H1 (cell line): ENCODE data around the gene RGS14. TPM values are rescaled to one million over a fixed set of nuclear protein-coding genes. Genes with fewer than 3 reads are reported as not detected.
A peak's percentile ranks its signal among the peaks of the same experiment; 100 is the strongest.

Source experiments
- CTCF ChIA-PET: fragments of 300-600 bp; sonication (Branson Sonifier 250); formaldehyde crosslinking; loops from one replicate; lab custom pipeline; 2021; ENCODE audit not compliant: partially characterized antibody; lab: Charles Lee
- POLR2A ChIA-PET: fragments of 300-600 bp; sonication (Branson Sonifier 250); formaldehyde crosslinking; loops from one replicate; lab custom pipeline; 2021; ENCODE audit warnings: inconsistent platforms; ENCODE audit not compliant: partially characterized antibody; lab: Charles Lee
- DNase-seq, 2 experiments: peaks; one replicate each; pipeline versions ENCODE4 v3.0.0 to v3.0.0-alpha.2; 2010 to 2022; ENCODE audit warnings: low spot score in 2 of 2, low read depth in 1 of 2, mixed read lengths in 1 of 2
- FAIRE-seq: peaks from 2 replicates; lab custom pipeline; 2011; peaks lifted over from hg19 to GRCh38; lab: Jason Lieb, UNC
- H2AFZ ChIP-seq: 2 replicates; pipeline ENCODE4 v1.8.1; 2012; ENCODE audit warnings: low read length, inconsistent platforms
- H2AK5ac ChIP-seq: 2 replicates; pipeline ENCODE4 v1.6.1; 2013; ENCODE audit warnings: low read depth, low read length
- H2BK120ac ChIP-seq: replicated peaks from 2 replicates; pipeline ENCODE3; 2013; ENCODE audit warnings: low read depth, low read length, inconsistent platforms
- H2BK12ac ChIP-seq: 2 replicates; pipeline ENCODE4 v1.6.1; 2013; ENCODE audit warnings: low read depth, low read length
- H2BK15ac ChIP-seq: 2 replicates; pipeline ENCODE4 v1.6.1; 2013; ENCODE audit warnings: low read length
- H2BK20ac ChIP-seq: 2 replicates; pipeline ENCODE4 v1.6.1; 2013; ENCODE audit warnings: low read length
- H2BK5ac ChIP-seq: 2 replicates; pipeline ENCODE4 v1.6.1; 2013; ENCODE audit warnings: low read depth, low read length
- H3K14ac ChIP-seq: 2 replicates; pipeline ENCODE4 v1.6.1; 2013; ENCODE audit warnings: inconsistent platforms; ENCODE audit not compliant: insufficient read length
- H3K18ac ChIP-seq: 2 replicates; pipeline ENCODE4 v1.6.1; 2013; ENCODE audit warnings: low read length; ENCODE audit errors: extremely low read depth
- H3K23ac ChIP-seq: 2 replicates; pipeline ENCODE4 v1.6.1; 2013; ENCODE audit warnings: inconsistent platforms; ENCODE audit not compliant: insufficient read length
- H3K23me2 ChIP-seq: 2 replicates; pipeline ENCODE4 v1.6.1; 2013; ENCODE audit warnings: low read depth, low read length
- H3K27ac ChIP-seq: 2 replicates; pipeline ENCODE4 v1.6.1; 2011; ENCODE audit warnings: low read depth, low read length, inconsistent platforms
- H3K27me3 ChIP-seq, 4 experiments: replicated peaks in 1 of 4; 1 replicate in 1 of 4; 2 replicates in 3 of 4; pipeline versions ENCODE4 v1.6.1 to v1.8.1; 2011 to 2013; ENCODE audit warnings: low read length in 3 of 4, mild to moderate bottlenecking in 3 of 4, inconsistent platforms in 2 of 4, mixed read lengths in 2 of 4, moderate library complexity in 1 of 4; ENCODE audit not compliant: control insufficient read depth in 3 of 4, insufficient read depth in 3 of 4; ENCODE audit errors: extremely low read depth in 1 of 4
- H3K36me3 ChIP-seq, 4 experiments: 2 replicates each; pipeline versions ENCODE4 v1.6.1 to v1.8.1; 2011 to 2013; ENCODE audit warnings: mild to moderate bottlenecking in 4 of 4, low read length in 3 of 4, moderate library complexity in 2 of 4, control low read depth in 1 of 4, inconsistent platforms in 1 of 4; ENCODE audit not compliant: insufficient read depth in 4 of 4, control insufficient read depth in 2 of 4
- H3K4ac ChIP-seq: replicated peaks from 2 replicates; pipeline ENCODE3; 2013; ENCODE audit warnings: low read length, low read depth, mixed read lengths, inconsistent platforms; ENCODE audit not compliant: insufficient read length
- H3K4me1 ChIP-seq, 4 experiments: replicated peaks in 1 of 4; 1 replicate in 1 of 4; 2 replicates in 3 of 4; pipeline versions ENCODE4 v1.6.1 to v1.8.1; 2011 to 2013; ENCODE audit warnings: low read length in 3 of 4, inconsistent platforms in 2 of 4, mixed read lengths in 1 of 4; ENCODE audit not compliant: insufficient read depth in 4 of 4, control insufficient read depth in 3 of 4
- H3K4me2 ChIP-seq, 2 experiments: 2 replicates each; pipeline versions ENCODE4 v1.6.1 to v1.8.1; 2011 to 2013; ENCODE audit warnings: low read depth in 2 of 2, low read length in 2 of 2, control low read depth in 1 of 2, inconsistent platforms in 1 of 2, mild to moderate bottlenecking in 1 of 2; ENCODE audit not compliant: insufficient read depth in 1 of 2
- H3K4me3 ChIP-seq, 4 experiments: fragments of 200-600, 300-600 bp in 1 of 4; sonication (generic), shearing (Covaris generic), sonication (Bioruptor Twin) in 1 of 4; 2 replicates each; pipeline versions ENCODE4 v1.5.1 to v1.8.1; 2011 to 2016; ENCODE audit warnings: low read length in 4 of 4, low read depth in 3 of 4, control low read depth in 2 of 4, inconsistent platforms in 2 of 4, mild to moderate bottlenecking in 2 of 4, mixed read lengths in 1 of 4, moderate library complexity in 1 of 4; ENCODE audit not compliant: insufficient read depth in 2 of 4; ENCODE audit errors: extremely low read depth in 1 of 4
- H3K56ac ChIP-seq: replicated peaks from 2 replicates; pipeline ENCODE3; 2013; ENCODE audit warnings: low read depth, mild to moderate bottlenecking, mixed read lengths, low read length, inconsistent platforms; ENCODE audit not compliant: insufficient read length
- H3K79me1 ChIP-seq: 2 replicates; pipeline ENCODE4 v1.6.1; 2013; ENCODE audit warnings: low read depth, low read length, control low read depth
- H3K79me2 ChIP-seq, 2 experiments: 2 replicates each; pipeline versions ENCODE4 v1.6.1 to v1.8.1; 2012 to 2013; ENCODE audit warnings: low read length in 2 of 2, mild to moderate bottlenecking in 2 of 2, inconsistent platforms in 1 of 2; ENCODE audit not compliant: insufficient read depth in 2 of 2, control insufficient read depth in 1 of 2
- H3K9ac ChIP-seq, 4 experiments: replicated peaks in 1 of 4; 1 replicate in 1 of 4; 2 replicates in 3 of 4; pipeline versions ENCODE4 v1.6.1 to v1.8.1; 2011 to 2013; ENCODE audit warnings: low read depth in 3 of 4, low read length in 3 of 4, control low read depth in 2 of 4, mild to moderate bottlenecking in 2 of 4, moderate library complexity in 2 of 4, inconsistent platforms in 1 of 4; ENCODE audit errors: extremely low read depth in 1 of 4
- H3K9me3 ChIP-seq, 2 experiments: 2 replicates each; pipeline versions ENCODE4 v1.6.1 to v1.8.1; 2012 to 2013; ENCODE audit warnings: mild to moderate bottlenecking in 2 of 2, moderate library complexity in 2 of 2, control low read depth in 1 of 2, inconsistent platforms in 1 of 2, low read depth in 1 of 2, low read length in 1 of 2, mixed read lengths in 1 of 2; ENCODE audit not compliant: insufficient read depth in 2 of 2
- H4K20me1 ChIP-seq, 2 experiments: replicated peaks in 1 of 2; 2 replicates each; pipeline versions ENCODE3 to v1.8.1; 2011 to 2013; ENCODE audit warnings: inconsistent platforms in 2 of 2, low read length in 2 of 2, mild to moderate bottlenecking in 1 of 2; ENCODE audit not compliant: insufficient read depth in 2 of 2, control insufficient read depth in 1 of 2
- H4K5ac ChIP-seq: 2 replicates; pipeline ENCODE4 v1.6.1; 2013; ENCODE audit warnings: low read length, low read depth, mixed read lengths, inconsistent platforms; ENCODE audit not compliant: insufficient read length
- H4K8ac ChIP-seq: 2 replicates; pipeline ENCODE4 v1.8.0; 2013; ENCODE audit warnings: mild to moderate bottlenecking, moderate library complexity, low read length, inconsistent platforms; ENCODE audit not compliant: insufficient read depth; ENCODE audit errors: extremely low read depth
- H4K91ac ChIP-seq: replicated peaks from 2 replicates; pipeline ENCODE3; 2013; ENCODE audit warnings: low read length, mixed read lengths, inconsistent platforms; ENCODE audit not compliant: insufficient read length
- BCL11A ChIP-seq, 2 experiments: IDR thresholded peaks; one replicate each; pipeline ENCODE4 v1.6.1; 2011; ENCODE audit warnings: low read depth in 2 of 2, low read length in 2 of 2, mild to moderate bottlenecking in 2 of 2
- CBX5 ChIP-seq: fragments of 300-800, 300-1000 bp; sonication (generic); IDR thresholded peaks from 2 replicates; pipeline ENCODE4 v1.7.1; 2016; ENCODE audit warnings: antibody characterized with exemption, low read length, low read depth
- CBX8 ChIP-seq: fragments of 300-800, 300-1000 bp; sonication (generic); IDR thresholded peaks from 2 replicates; pipeline ENCODE4 v1.7.1; 2016; ENCODE audit warnings: low read depth, low read length, borderline replicate concordance
- HDAC2 ChIP-seq, 2 experiments: fragments of 300-600 bp in 1 of 2; sonication (generic) in 1 of 2; IDR thresholded peaks; 2 replicates each; pipeline ENCODE4 v1.6.1; 2011 to 2012; ENCODE audit warnings: low read depth in 2 of 2, low read length in 2 of 2, mild to moderate bottlenecking in 2 of 2, moderate library complexity in 2 of 2, borderline replicate concordance in 1 of 2, inconsistent platforms in 1 of 2
- RAD21 ChIP-seq, 2 experiments: IDR thresholded peaks in 1 of 2; conservative IDR thresholded peaks in 1 of 2; 2 replicates each; pipeline ENCODE4 v1.6.1; 2011; ENCODE audit warnings: low read depth in 2 of 2, low read length in 2 of 2, improper control_type of control experiment in 1 of 2, inconsistent platforms in 1 of 2, mild to moderate bottlenecking in 1 of 2, moderate library complexity in 1 of 2
- SIN3A ChIP-seq, 2 experiments: IDR thresholded peaks in 1 of 2; conservative IDR thresholded peaks in 1 of 2; 2 replicates each; pipeline ENCODE4 v1.6.1; 2011 to 2012; ENCODE audit warnings: low read length in 2 of 2, improper control_type of control experiment in 1 of 2, low read depth in 1 of 2, mild to moderate bottlenecking in 1 of 2
- SP1 ChIP-seq: IDR thresholded peaks from 2 replicates; pipeline ENCODE4 v1.6.1; 2011; ENCODE audit warnings: low read depth, low read length
- SP2 ChIP-seq: IDR thresholded peaks from 2 replicates; pipeline ENCODE4 v1.6.1; 2012; ENCODE audit warnings: mild to moderate bottlenecking, low read length, inconsistent platforms
- TCF12 ChIP-seq: IDR thresholded peaks from 2 replicates; pipeline ENCODE4 v1.6.1; 2011; ENCODE audit warnings: low read depth, mild to moderate bottlenecking, low read length
- YY1 ChIP-seq: IDR thresholded peaks from 2 replicates; pipeline ENCODE4 v1.6.1; 2011; ENCODE audit warnings: low read depth, mild to moderate bottlenecking, low read length
- WGBS, 2 experiments: shearing (Covaris generic) in 1 of 2; methylation state at CpG; one replicate each; pipeline versions ENCODE4 v1.1.6 to v1.1.7; 2013 to 2015; ENCODE audit warnings: low lambda C conversion rate in 2 of 2, mixed read lengths in 2 of 2, inconsistent platforms in 1 of 2, low coverage in 1 of 2, missing lambda C conversion rate in 1 of 2; ENCODE audit not compliant: insufficient replicate concordance in 2 of 2, insufficient coverage in 1 of 2, insufficient read length in 1 of 2; ENCODE audit errors: extremely low coverage in 1 of 2, missing lambda C conversion rate in 1 of 2; 5-methylcytosine and 5-hydroxymethylcytosine counted together
- polyA plus RNA-seq, 7 experiments: library from polyadenylated mRNA; depleted of rRNA in 3 of 7; stranded (reverse) in 5 of 7; unstranded in 2 of 7; fragments of >200 nt in 5 of 7; fragments of 200-250 nt in 2 of 7; gene quantifications; 1 replicate in 5 of 7; 2 replicates in 1 of 7; 4 replicates in 1 of 7; pipeline versions ENCODE4 v1.2.1 to v1.2.3, GENCODE V29; 2011 to 2013; ENCODE audit warnings: missing spikeins in 2 of 7, mixed read lengths in 2 of 7
- total RNA-seq: library from RNA; stranded (reverse); fragmentation: NEBNext Ultra II Directional; extraction: Animal tissue kit (Norgen Biotek cat#: 25700); gene quantifications from 2 replicates; pipeline ENCODE4 v1.2.1, GENCODE V29; 2021

The RGS14 gene
- total and polyA plus RNA-seq, 2 of the 8 experiments (the other 6 are each of a cell fraction or from before 2014, with no cell fraction given) = 24.4 to 46.1 TPM

- DNase-seq = peak; percentile 85 to 90
- Histone ChIP-seq H3K4ac (no peak overlapping the region), H2AK5ac (no peak overlapping the region), H3K9ac (no peak overlapping the region), H3K23ac (no peak overlapping the region), H3K4me1 (peaks cover 0 to 21% (median 15%) of the 10 kb centered on the region in 4 experiments; a peak in 6 of 7 replicates), H4K8ac (no peak overlapping the region), H3K4me2 (no peak overlapping the region), H3K9me3 (no peaks in the 10 kb centered on the region), H4K20me1 (peaks cover 5 to 11% of the 10 kb centered on the region in 2 experiments), H3K36me3 (peaks cover 3 to 19% (median 13%) of the 10 kb centered on the region in 4 experiments; a peak in 6 of 8 replicates), H2BK120ac (no peak overlapping the region), H3K14ac (no peak overlapping the region), H3K56ac (no peak overlapping the region), H3K79me2 (peaks cover 4 to 10% of the 10 kb centered on the region in 2 experiments; a peak in 3 of 4 replicates), H4K5ac (no peak overlapping the region), H3K18ac (no peak overlapping the region), H2BK5ac (no peak overlapping the region), H3K4me3 (no peak overlapping the region), H2BK20ac (no peak overlapping the region), H3K27me3 (no peaks in the 10 kb centered on the region), H3K23me2 (peaks cover 11% of the 10 kb centered on the region), H2BK15ac (no peak overlapping the region), H3K79me1 (peaks cover 6% of the 10 kb centered on the region), H3K27ac (no peak overlapping the region), H2AFZ (no peak overlapping the region), H2BK12ac (no peak overlapping the region), H4K91ac (no peak overlapping the region)
- FAIRE-seq = peak; percentile 19
- POLR2A ChIA-PET = interaction anchor here (0.6 to 6.0 kb wide), 14 partner anchors 7 to 194 kb away, joined by 3 to 26 read pairs (median 4); partner anchors contain the start of genes PRELID1 and RAB24
- WGBS, 2 experiments = 72% methylated on average over 10 of the region's 10 CpGs; no CpG with 5 or more reads in 1 of the 2 experiments
- CTCF ChIA-PET = interaction anchor here (0.6 to 16.6 kb wide), 55 partner anchors 10 to 495 kb away, joined by 3 to 251 read pairs (median 5); partner anchors contain the start of genes F12, GRK6, LMAN2 and PDLIM7
- peak; percentile 62 to 78 for TF ChIP-seq RAD21 (IDR thresholded peaks at IDR 0.05 in 1 of 2, conservative IDR thresholded peaks at IDR 0.05 in 1 of 2; ENCODE audit: low read depth in 2 of 2, low read length in 2 of 2)
- TF ChIP-seq BCL11A (IDR thresholded peaks at IDR 0.05; ENCODE audit: low read depth in 2 of 2, low read length in 2 of 2) = no peak
- 0 out of 2 replicates have a peak, but pooled peaks have one; percentile 43 for TF ChIP-seq TCF12
- TF ChIP-seq YY1 = 0 out of 2 replicates have a peak, but pooled peaks have one; percentile 33
- TF ChIP-seq HDAC2 (IDR thresholded peaks at IDR 0.05; ENCODE audit: borderline replicate concordance in 1 of 2, low read depth in 2 of 2, low read length in 2 of 2) = no peak
- TF ChIP-seq CBX5 = no peak
- TF ChIP-seq SIN3A (conservative IDR thresholded peaks at IDR 0.05 in 1 of 2, IDR thresholded peaks at IDR 0.05 in 1 of 2; ENCODE audit: low read depth in 1 of 2, low read length in 2 of 2) = peak; percentile 86; a peak in 3 of 4 replicates
- no peak for TF ChIP-seq CBX8
- TF ChIP-seq SP1 = no peak
- TF ChIP-seq SP2 = no peak
Measured at GRCh38 chr5:177309351-177310191, 48.2 kb upstream of the RGS14 start.
